Measurements from ENCODE around the gene FAM149B1. TPM values are rescaled to one million over a fixed set of nuclear protein-coding genes. Genes with fewer than 3 reads are reported as not detected.

The FAM149B1 gene
- total and polyA plus RNA-seq, 2 of the 13 experiments (the other 11 are each of a cell fraction or from before 2014, with no cell fraction given), result 9.3 to 16.8 TPM

GRCh38 chr10:73263693-73264347, 95.9 kb downstream of the FAM149B1 start (continued):
- TF ChIP-seq ZNF609 (CRISPR knock-in tag; IDR thresholded peaks at IDR 0.05; ENCODE audit: borderline replicate concordance), result no peak
- TF ChIP-seq SMC3 (IDR thresholded peaks at IDR 0.05; ENCODE audit: low read length), result peak; percentile 25

GRCh38 chr10:73264423-73264822, 96.5 kb downstream of the FAM149B1 start:
- in situ Hi-C loops (cut with HindIII; ENCODE audit: extremely low pct_ligation_motif_present, low pct_unique_long_range_greater_than_20kb), result loop anchor here (25.0 kb wide), 1 partner anchor 373 kb away; the partner anchor contains the start of gene MYOZ1
- ChIA-PET POLR2A (interaction anchor here (1.4 to 3.9 kb wide), 2 partner anchors 12 to 17 kb away, joined by 3 to 21 read pairs; partner anchors contain the start of genes DNAJC9 and MRPS16), CTCF (ENCODE audit: low intra/inter-chr PET ratio, low total read pairs) (no interaction called here)
- H3K4me2 ChIP-seq (ENCODE audit: low read depth, low read length), result no peak overlapping the region
- no peaks in the 10 kb centered on the region for H3K4me1 ChIP-seq (ENCODE audit: insufficient read depth, low read length)
- no peak for FAIRE-seq
- no peak overlapping the region for H3K4me3 ChIP-seq (replicated peaks in 1 of 3; ENCODE audit: insufficient read depth in 1 of 3, low read depth in 2 of 3, low read length in 3 of 3)
- no peaks in the 10 kb centered on the region for H3K9me3 ChIP-seq (ENCODE audit: low read length)
- H4K20me1 ChIP-seq (ENCODE audit: insufficient read depth, low read length), result no peaks in the 10 kb centered on the region
- no peak for DNase-seq (ENCODE audit: low spot score)
- H2AFZ ChIP-seq (ENCODE audit: low read length), result no peak overlapping the region
- no peak overlapping the region for H3K27ac ChIP-seq (ENCODE audit: extremely low read length, insufficient read depth, low read length)
- WGBS (ENCODE audit: low lambda C conversion rate), result 77% methylated on average over 2 of the region's 2 CpGs
- H3K27me3 ChIP-seq (ENCODE audit: control insufficient read depth in 1 of 2, insufficient read depth in 2 of 2, low read length in 2 of 2), result no peaks in the 10 kb centered on the region
- ATAC-seq, result no peak
- H3K9ac ChIP-seq (ENCODE audit: insufficient read depth, low read depth, low read length), result no peak overlapping the region
- intact Hi-C loops (cut with micrococcal nuclease; ENCODE audit: unreplicated experiment), result loop anchor here (5.0 kb wide), 1 partner anchor 93 kb away; the partner anchor contains the start of gene CFAP70
- TF ChIP-seq MAFK (conservative IDR thresholded peaks at IDR 0.05 in 1 of 2, IDR thresholded peaks at IDR 0.05 in 1 of 2; ENCODE audit: low read length in 2 of 2), result peak; percentile 29 to 44; a peak in 2 of 4 replicates
- peak; percentile 21; the same call in 1 of the 2 replicates for TF ChIP-seq MAFF (IDR thresholded peaks at IDR 0.05; ENCODE audit: low read depth, low read length)
- no peak for TF ChIP-seq ZNF720 (CRISPR knock-in tag; IDR thresholded peaks at IDR 0.05)
- no peaks in the 10 kb centered on the region for H3K36me3 ChIP-seq (replicated peaks in 1 of 2; ENCODE audit: control insufficient read depth in 1 of 2, insufficient read depth in 2 of 2, low read length in 2 of 2)
- no TSS peak for BruUV-seq (replicated peaks)
- no peaks in the 10 kb centered on the region for H3K79me2 ChIP-seq (ENCODE audit: insufficient read depth, low read length)

Measured in HepG2 (cell line).